ENCODE data around the gene ANKRD16.
"Not testable (repeated sequence)": the region's sequence is repeated elsewhere in the genome, so short reads cannot be mapped to it uniquely, and the experiment has no call there.

Gene ANKRD16

DNA sequence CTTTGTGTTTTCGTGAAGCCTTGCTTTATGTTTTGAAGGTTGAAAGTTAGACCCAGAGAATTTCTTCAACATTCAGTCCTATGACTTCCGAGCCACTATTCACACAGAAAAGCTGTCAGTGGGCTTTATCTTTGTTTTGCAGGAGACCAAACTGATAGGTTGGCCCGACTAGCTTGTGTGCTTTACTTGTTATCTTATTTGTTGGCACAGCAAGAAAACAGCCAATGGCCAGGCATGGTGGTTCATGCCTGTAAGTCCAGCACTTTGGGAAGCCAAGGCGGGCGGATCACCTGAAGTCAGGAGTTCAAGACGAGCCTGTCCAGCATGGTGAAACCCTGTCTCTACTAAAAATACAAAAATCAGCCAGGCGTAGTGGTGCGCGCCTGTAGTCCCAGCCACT lies 60.4 kb downstream of the ANKRD16 start:
- Histone ChIP-seq H3K9me3 (ENCODE audit: control insufficient read depth, low read depth, low read length) (no peaks in the 10 kb centered on the region), H3K27ac (ENCODE audit: low read length) (no peak overlapping the region), H3K9ac (ENCODE audit: low read length) (no peak overlapping the region), H3K27me3 (ENCODE audit: control insufficient read depth, insufficient read depth, low read length) (no peaks in the 10 kb centered on the region), H3K4me3 (ENCODE audit: low read length) (no peak overlapping the region), H3K36me3 (ENCODE audit: control insufficient read depth, low read depth, low read length) (no peaks in the 10 kb centered on the region), H3K4me1 (ENCODE audit: control insufficient read depth, low read depth, low read length) (no peaks in the 10 kb centered on the region)

GRCh38 chr10:5828725-5829124 lies 61.0 kb downstream of the ANKRD16 start:
- Histone ChIP-seq H3K4me1 (ENCODE audit: control insufficient read depth, low read depth, low read length) (no peaks in the 10 kb centered on the region), H3K36me3 (ENCODE audit: control insufficient read depth, low read depth, low read length) (no peaks in the 10 kb centered on the region), H3K9me3 (ENCODE audit: control insufficient read depth, low read depth, low read length) (no peaks in the 10 kb centered on the region), H3K9ac (ENCODE audit: low read length) (no peak overlapping the region), H3K27me3 (ENCODE audit: control insufficient read depth, insufficient read depth, low read length) (no peaks in the 10 kb centered on the region), H3K4me3 (ENCODE audit: low read length) (no peak overlapping the region), H3K27ac (ENCODE audit: low read length) (no peak overlapping the region)

DNA sequence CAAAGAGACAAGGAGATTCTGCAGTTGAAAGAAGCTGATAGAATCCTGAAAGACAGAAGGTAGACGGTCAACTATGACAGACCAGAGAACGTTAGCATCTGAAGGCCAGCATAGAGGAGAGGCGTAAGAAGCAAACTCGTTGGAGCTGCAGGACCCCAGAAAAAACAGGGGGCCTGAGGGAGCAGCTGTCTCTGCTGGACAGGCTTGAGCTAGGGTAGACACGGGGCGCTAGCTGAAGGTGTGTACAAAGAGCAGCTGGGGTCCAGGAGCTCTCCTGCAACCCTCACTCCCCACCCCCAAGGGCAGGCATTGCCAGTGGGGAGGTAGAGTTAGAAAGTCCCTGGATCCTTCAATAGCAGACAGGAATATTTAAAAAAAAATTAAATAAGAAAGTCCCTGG lies 61.9 kb downstream of the ANKRD16 start:
- no peak overlapping the region for H3K27ac ChIP-seq (ENCODE audit: low read length)
- no peak overlapping the region for H3K9ac ChIP-seq (ENCODE audit: low read length)
- no peaks in the 10 kb centered on the region for H3K4me1 ChIP-seq (ENCODE audit: control insufficient read depth, low read depth, low read length)
- H3K9me3 ChIP-seq (ENCODE audit: control insufficient read depth, low read depth, low read length) = no peaks in the 10 kb centered on the region
- no peak overlapping the region for H3K4me3 ChIP-seq (ENCODE audit: low read length)
- H3K27me3 ChIP-seq (ENCODE audit: control insufficient read depth, insufficient read depth, low read length) = no peaks in the 10 kb centered on the region
- H3K36me3 ChIP-seq (ENCODE audit: control insufficient read depth, low read depth, low read length) = no peaks in the 10 kb centered on the region

DNA sequence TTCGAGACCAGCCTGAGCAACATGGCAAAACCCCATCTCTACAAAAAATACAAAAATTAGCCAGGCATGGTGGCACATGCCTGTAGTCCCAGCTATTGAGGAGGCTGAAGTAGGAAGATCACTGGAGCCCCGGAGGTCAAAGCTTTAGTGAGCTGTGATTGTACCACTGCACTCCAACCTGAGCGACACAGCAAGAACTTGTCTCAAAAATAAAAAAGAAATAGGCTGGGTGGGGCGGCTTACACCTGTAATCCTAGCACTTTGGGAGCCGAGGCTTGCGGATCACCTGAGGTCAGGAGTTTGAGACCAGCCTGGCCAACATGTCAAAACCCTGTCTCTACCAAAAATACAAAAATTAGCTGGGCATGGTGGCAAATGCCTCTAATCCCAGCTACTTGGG lies 63.2 kb downstream of the ANKRD16 start:
- H3K4me3 ChIP-seq (ENCODE audit: low read length); H3K9ac ChIP-seq (ENCODE audit: low read length); H3K9me3 ChIP-seq (ENCODE audit: control insufficient read depth, low read depth, low read length); H3K36me3 ChIP-seq (ENCODE audit: control insufficient read depth, low read depth, low read length); H3K27ac ChIP-seq (ENCODE audit: low read length); H3K27me3 ChIP-seq (ENCODE audit: control insufficient read depth, insufficient read depth, low read length); H3K4me1 ChIP-seq (ENCODE audit: control insufficient read depth, low read depth, low read length): not testable (repeated sequence)

- Histone ChIP-seq H3K36me3 (ENCODE audit: control insufficient read depth, low read depth, low read length) (no peaks in the 10 kb centered on the region), H3K9ac (ENCODE audit: low read length) (no peak overlapping the region), H3K4me1 (ENCODE audit: control insufficient read depth, low read depth, low read length) (peaks cover 8% of the 10 kb centered on the region), H3K27me3 (ENCODE audit: control insufficient read depth, insufficient read depth, low read length) (no peaks in the 10 kb centered on the region), H3K4me3 (ENCODE audit: low read length) (no peak overlapping the region), H3K9me3 (ENCODE audit: control insufficient read depth, low read depth, low read length) (no peaks in the 10 kb centered on the region), H3K27ac (ENCODE audit: low read length) (no peak overlapping the region)
Measured at GRCh38 chr10:5818894-5819293, 70.8 kb downstream of the ANKRD16 start.

DNA sequence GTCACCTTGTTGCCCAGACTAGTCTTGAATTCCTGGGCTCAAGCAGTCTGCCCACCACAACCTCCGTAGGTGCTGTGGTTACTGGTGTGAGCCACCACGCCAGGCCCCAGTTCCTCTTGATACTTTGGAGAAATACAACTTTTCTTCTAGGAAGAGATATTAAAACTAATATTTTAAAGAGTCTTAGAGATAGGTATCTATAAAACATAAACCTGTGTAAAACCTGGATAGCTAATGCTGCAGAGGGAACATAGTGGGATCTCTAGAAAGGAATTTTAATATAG lies 71.7 kb downstream of the ANKRD16 start:
- H3K4me3 ChIP-seq (ENCODE audit: low read length) = no peak overlapping the region
- no peaks in the 10 kb centered on the region for H3K36me3 ChIP-seq (ENCODE audit: control insufficient read depth, low read depth, low read length)
- H3K4me1 ChIP-seq (ENCODE audit: control insufficient read depth, low read depth, low read length) = peaks cover 8% of the 10 kb centered on the region
- no peak overlapping the region for H3K9ac ChIP-seq (ENCODE audit: low read length)
- no peaks in the 10 kb centered on the region for H3K27me3 ChIP-seq (ENCODE audit: control insufficient read depth, insufficient read depth, low read length)
- no peaks in the 10 kb centered on the region for H3K9me3 ChIP-seq (ENCODE audit: control insufficient read depth, low read depth, low read length)
- no peak overlapping the region for H3K27ac ChIP-seq (ENCODE audit: low read length)

GRCh38 chr10:5817322-5818047 lies 72.2 kb downstream of the ANKRD16 start:
- H3K27me3 ChIP-seq (ENCODE audit: control insufficient read depth, insufficient read depth, low read length) = no peaks in the 10 kb centered on the region
- no peak overlapping the region for H3K9ac ChIP-seq (ENCODE audit: low read length)
- peaks cover 8% of the 10 kb centered on the region for H3K4me1 ChIP-seq (ENCODE audit: control insufficient read depth, low read depth, low read length)
- no peaks in the 10 kb centered on the region for H3K9me3 ChIP-seq (ENCODE audit: control insufficient read depth, low read depth, low read length)
- no peak overlapping the region for H3K27ac ChIP-seq (ENCODE audit: low read length)
- no peak overlapping the region for H3K4me3 ChIP-seq (ENCODE audit: low read length)
- no peaks in the 10 kb centered on the region for H3K36me3 ChIP-seq (ENCODE audit: control insufficient read depth, low read depth, low read length)

DNA sequence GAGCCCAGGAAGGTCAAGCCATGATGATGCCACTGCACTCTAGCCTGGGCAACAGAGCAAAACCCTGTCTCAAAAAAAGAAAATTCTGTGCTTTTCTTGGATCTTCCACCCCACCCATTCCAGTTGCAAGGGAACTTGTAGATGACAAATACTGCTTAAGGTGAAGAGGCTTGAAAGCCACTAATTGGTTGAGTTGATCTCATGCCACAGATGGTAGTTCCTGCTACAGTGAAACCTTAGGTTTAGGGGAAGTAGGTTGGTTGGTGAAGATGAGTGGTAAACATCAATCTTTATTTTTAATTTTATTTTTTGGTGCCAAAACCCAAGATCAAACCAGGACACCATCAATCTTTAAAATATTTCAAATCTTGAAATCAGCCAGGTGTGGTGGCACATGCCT lies 73.5 kb downstream of the ANKRD16 start:
- peaks cover 11% of the 10 kb centered on the region for H3K4me1 ChIP-seq (ENCODE audit: control insufficient read depth, low read depth, low read length)
- no peak overlapping the region for H3K27ac ChIP-seq (ENCODE audit: low read length)
- peaks cover 2% of the 10 kb centered on the region for H3K36me3 ChIP-seq (ENCODE audit: control insufficient read depth, low read depth, low read length)
- H3K9ac ChIP-seq (ENCODE audit: low read length) = no peak overlapping the region
- H3K9me3 ChIP-seq (ENCODE audit: control insufficient read depth, low read depth, low read length) = no peaks in the 10 kb centered on the region
- H3K4me3 ChIP-seq (ENCODE audit: low read length) = no peak overlapping the region
- H3K27me3 ChIP-seq (ENCODE audit: control insufficient read depth, insufficient read depth, low read length) = no peaks in the 10 kb centered on the region

DNA sequence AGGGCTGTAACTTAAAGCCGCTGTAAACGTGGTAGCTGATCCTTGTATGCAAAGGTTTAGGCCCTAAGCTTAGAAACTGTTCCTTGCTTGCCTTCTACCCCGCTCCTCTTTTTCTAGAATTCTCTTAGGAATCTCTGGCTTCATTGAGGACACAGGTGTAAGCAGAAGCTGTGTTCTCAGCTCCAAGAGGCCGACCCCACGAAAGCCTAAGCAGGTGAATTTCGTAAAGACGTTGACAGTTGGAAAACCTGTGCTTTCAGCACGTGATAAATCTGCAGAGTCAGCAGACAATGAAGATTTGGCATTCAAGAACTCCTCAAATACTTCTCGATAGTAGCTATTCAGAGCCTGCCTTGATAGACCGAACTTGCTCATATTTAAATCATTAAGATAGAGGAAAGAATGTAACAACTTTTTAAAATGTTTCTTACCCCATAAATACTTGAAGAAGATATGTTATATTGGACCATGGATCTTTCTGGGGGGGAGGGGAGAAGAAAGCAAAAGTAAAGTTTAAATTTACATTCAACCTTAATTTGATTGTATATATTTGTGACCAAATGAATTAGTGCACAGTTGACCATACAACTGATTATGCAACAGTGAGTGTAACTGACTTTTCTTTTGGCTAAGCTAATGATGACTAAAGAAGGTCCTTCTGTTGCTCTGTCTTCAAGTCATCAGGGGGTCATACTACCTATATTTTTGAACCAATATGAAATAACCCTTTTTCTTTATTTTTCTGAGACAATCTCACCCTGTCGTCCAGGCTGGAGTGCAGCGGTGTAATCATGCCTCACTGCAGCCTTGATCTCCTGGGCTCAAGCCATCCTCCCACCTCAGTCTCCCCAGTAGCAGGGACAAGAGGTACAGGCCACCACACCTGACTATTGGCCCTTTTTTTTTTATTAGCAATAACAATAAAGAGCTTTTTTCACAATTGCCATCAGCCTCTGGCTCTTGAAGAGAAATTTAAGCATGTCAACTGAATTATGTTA lies 75.3 kb downstream of the ANKRD16 start:
- peaks cover 4% of the 10 kb centered on the region for H3K36me3 ChIP-seq (ENCODE audit: control insufficient read depth, low read depth, low read length)
- H3K9ac ChIP-seq (ENCODE audit: low read length) = peak overlapping the region; percentile 99
- H3K9me3 ChIP-seq (ENCODE audit: control insufficient read depth, low read depth, low read length) = no peaks in the 10 kb centered on the region
- peak overlapping the region; percentile 94 for H3K27ac ChIP-seq (ENCODE audit: low read length)
- peaks cover 20% of the 10 kb centered on the region for H3K4me1 ChIP-seq (ENCODE audit: control insufficient read depth, low read depth, low read length)
- no peaks in the 10 kb centered on the region for H3K27me3 ChIP-seq (ENCODE audit: control insufficient read depth, insufficient read depth, low read length)
- H3K4me3 ChIP-seq (ENCODE audit: low read length) = peak overlapping the region; percentile 97

DNA sequence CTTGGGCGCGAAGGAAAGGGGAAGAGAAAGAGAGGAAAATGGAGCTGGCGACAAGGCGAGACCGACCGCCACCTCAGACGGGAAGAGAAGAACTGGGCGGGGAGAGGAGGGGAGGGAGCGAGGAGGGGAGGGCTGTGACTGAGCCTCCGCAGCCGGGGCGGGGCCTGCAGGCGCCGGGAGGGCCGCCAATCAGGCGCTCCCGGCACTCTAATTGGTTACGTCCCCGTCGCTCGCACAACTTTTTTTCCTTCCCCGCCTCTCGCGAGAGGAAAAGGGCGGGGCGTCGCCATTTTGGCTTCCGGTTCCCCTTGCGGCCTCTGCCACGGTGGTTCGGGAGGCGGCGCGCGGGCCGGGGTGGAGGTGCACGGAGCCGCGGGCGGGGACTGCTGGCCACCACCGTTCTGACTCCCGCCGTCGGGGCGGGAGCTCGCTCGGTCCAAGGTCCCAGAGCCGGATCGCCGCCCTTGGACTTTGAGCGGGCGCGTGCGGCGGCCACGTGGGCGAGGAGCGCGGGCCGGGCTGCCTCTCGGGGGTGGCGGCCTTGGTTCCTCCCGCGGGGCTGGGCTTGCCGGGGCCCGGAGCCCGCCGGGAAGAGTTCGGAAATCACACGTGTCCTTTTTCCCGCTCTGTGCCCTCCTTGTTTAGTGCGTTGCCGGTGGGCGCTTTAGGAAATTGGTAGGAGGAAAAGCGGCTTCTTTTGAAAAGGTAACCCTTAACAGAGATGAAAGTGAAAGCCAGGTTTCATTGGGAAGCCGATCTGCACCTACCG lies 76.2 kb downstream of the ANKRD16 start, which contains the start of gene GDI2:
Gene GDI2, minus strand, starts transcription at position 94 of the 769 bp plus-strand sequence. CDS start 176 bp downstream, outside the sequence.
- Histone ChIP-seq H3K9me3 (ENCODE audit: control insufficient read depth, low read depth, low read length) (no peaks in the 10 kb centered on the region), H3K4me1 (ENCODE audit: control insufficient read depth, low read depth, low read length) (peaks cover 20% of the 10 kb centered on the region), H3K4me3 (ENCODE audit: low read length) (peak within 1 kb of the TSS; percentile 97), H3K27ac (ENCODE audit: low read length) (peak within 1 kb of the TSS; percentile 94), H3K27me3 (ENCODE audit: control insufficient read depth, insufficient read depth, low read length) (no peaks in the 10 kb centered on the region), H3K9ac (ENCODE audit: low read length) (peak within 1 kb of the TSS; percentile 99), H3K36me3 (ENCODE audit: control insufficient read depth, low read depth, low read length) (peaks cover 4% of the 10 kb centered on the region)

DNA sequence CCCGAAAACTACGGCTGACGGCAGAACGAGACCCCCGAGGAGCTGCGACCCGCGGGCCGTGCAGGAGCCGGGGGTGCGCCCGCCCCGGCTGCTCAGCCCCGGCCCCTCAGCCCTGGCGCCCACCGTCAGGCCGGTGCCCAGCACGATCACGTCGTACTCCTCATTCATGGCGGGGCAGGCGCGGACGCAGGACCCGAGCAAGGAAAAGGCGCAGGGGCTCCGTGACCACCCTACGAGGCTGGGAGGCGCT lies 76.7 kb downstream of the ANKRD16 start:
- peaks cover 20% of the 10 kb centered on the region for H3K4me1 ChIP-seq (ENCODE audit: control insufficient read depth, low read depth, low read length)
- no peaks in the 10 kb centered on the region for H3K27me3 ChIP-seq (ENCODE audit: control insufficient read depth, insufficient read depth, low read length)

More for the DNA sequence above, 76.7 kb downstream of the ANKRD16 start:
- Histone ChIP-seq H3K9ac (ENCODE audit: low read length) (peak overlapping the region; percentile 99), H3K4me3 (ENCODE audit: low read length) (peak overlapping the region; percentile 97), H3K27ac (ENCODE audit: low read length) (peak overlapping the region; percentile 80), H3K9me3 (ENCODE audit: control insufficient read depth, low read depth, low read length) (no peaks in the 10 kb centered on the region), H3K36me3 (ENCODE audit: control insufficient read depth, low read depth, low read length) (peaks cover 4% of the 10 kb centered on the region)
